Stomach (tissue), 9 donors: ENCODE results near the gene TPST2. TPM values are rescaled to one million over a fixed set of nuclear protein-coding genes. Genes with fewer than 3 reads are reported as not detected.
A peak's percentile ranks its signal among the peaks of the same experiment; 100 is the strongest.

Experiments
- DNase-seq, 2 donors: peaks; one replicate each; pipeline versions ENCODE4 v3.0.0 to v3.0.0-alpha.2; 2013 to 2019
- H3K27ac ChIP-seq, 5 donors: fragments of 200-600 bp in 4 of 5; sonication (generic) in 4 of 5; one replicate each; pipeline ENCODE4 v1.5.1; 2013 to 2019; ENCODE audit warnings: mild to moderate bottlenecking in 1 of 5, moderate library complexity in 1 of 5
- H3K27me3 ChIP-seq, 3 donors: fragments of 200-600 bp; sonication (generic); one replicate each; pipeline ENCODE4 v1.5.1; 2017 to 2019; ENCODE audit warnings: mixed run types in 1 of 3
- H3K36me3 ChIP-seq, 4 donors: fragments of 200-600 bp; sonication (generic); 1 replicate in 3 of 4; 2 replicates in 1 of 4; pipeline ENCODE4 v1.5.1; 2016 to 2019
- H3K4me1 ChIP-seq, 4 donors: fragments of 200-600 bp; sonication (generic); one replicate each; pipeline ENCODE4 v1.5.1; 2016 to 2019
- H3K4me3 ChIP-seq, 4 donors: fragments of 200-600 bp; sonication (generic) in 3 of 4; one replicate each; pipeline ENCODE4 v1.5.1; 2016 to 2019; ENCODE audit warnings: mild to moderate bottlenecking in 1 of 4
- H3K9me3 ChIP-seq, 4 donors: fragments of 200-600 bp; sonication (generic); one replicate each; pipeline ENCODE4 v1.5.1; 2016 to 2019
- CTCF ChIP-seq, 7 experiments: fragments of 450-650 bp in 4 of 7; fragments of 200-600 bp in 3 of 7; sonication (generic) in 3 of 7; IDR thresholded peaks; one replicate each; pipeline ENCODE4 v1.5.1; 2016 to 2019; ENCODE audit warnings: antibody characterized with exemption in 7 of 7, control low read depth in 2 of 7, mild to moderate bottlenecking in 1 of 7
- EP300 ChIP-seq: sonication (generic); formaldehyde crosslinking; IDR thresholded peaks from one replicate; pipeline ENCODE4 v1.6.1; 2017; ENCODE audit warnings: antibody characterized with exemption
- POLR2A ChIP-seq, 4 donors: fragments of 450-650 bp; IDR thresholded peaks; one replicate each; pipeline ENCODE4 v1.6.1; 2016; ENCODE audit warnings: antibody characterized with exemption in 4 of 4, control low read depth in 2 of 4, mild to moderate bottlenecking in 1 of 4, moderate library complexity in 1 of 4
- POLR2AphosphoS5 ChIP-seq, 3 donors: sonication (generic); formaldehyde crosslinking; IDR thresholded peaks; one replicate each; pipeline ENCODE4 v1.6.1; 2016; ENCODE audit warnings: antibody characterized with exemption in 3 of 3
- WGBS, 5 donors: extraction: QIAGEN DNeasy Blood & Tissue Kit in 3 of 5; methylation state at CpG; one replicate each; pipeline versions ENCODE4 v1.1.5 to v1.1.7; 2013 to 2018; 5-methylcytosine and 5-hydroxymethylcytosine counted together
- intact Hi-C: fragments of 100-400 bp; cut with DNase I; formaldehyde crosslinking; loops from one replicate; pipeline ENCODE4 v1.15.1; 2023; ENCODE audit warnings: low total_unique reads
- polyA plus RNA-seq, 3 donors: library from polyadenylated mRNA; stranded (reverse); fragments of 200-250 nt; gene quantifications; one replicate each; pipeline ENCODE4 v1.2.3, GENCODE V29; 2013
- total RNA-seq, 5 donors: library from RNA; depleted of rRNA; stranded (reverse); fragments of >200 nt; gene quantifications; one replicate each; pipeline versions ENCODE4 v1.1.0 to v1.2.3, GENCODE V29; 2014 to 2016
- donor health status: healthy with polysubstance abuse.
- donor health status: Bipolar disorder and iron deficiency.
- donor health status: healthy.

Gene TPST2
- total and polyA plus RNA-seq, 8 donors: 5.3 to 88.3 (median 10.4) TPM

GRCh38 chr22:26580240-26580962 is 9.5 kb downstream of the TPST2 start:
- Histone ChIP-seq H3K36me3 (peaks cover 0 to 12% (median 6%) of the 10 kb centered on the region in 4 donors), H3K27ac (no peak overlapping the region), H3K4me1 (peaks cover 0 to 24% (median 6%) of the 10 kb centered on the region in 4 donors), H3K27me3 (no peaks in the 10 kb centered on the region), H3K9me3 (no peaks in the 10 kb centered on the region), H3K4me3 (no peak overlapping the region)
- 79 to 83% (median 81%) methylated on average over 13 of the region's 13 CpGs for WGBS, 5 donors
- intact Hi-C loops: no loop called here
- TF ChIP-seq POLR2A (IDR thresholded peaks at IDR 0.05): no peak
- no peak for TF ChIP-seq POLR2AphosphoS5 (IDR thresholded peaks at IDR 0.05)
- no peak for TF ChIP-seq CTCF (IDR thresholded peaks at IDR 0.05)
- no peak for TF ChIP-seq EP300
- DNase-seq: no peak

- Histone ChIP-seq H3K27me3 (no peaks in the 10 kb centered on the region), H3K4me1 (peaks cover 0 to 20% (median 0%) of the 10 kb centered on the region in 4 donors), H3K36me3 (peaks cover 0 to 12% (median 6%) of the 10 kb centered on the region in 4 donors), H3K9me3 (no peaks in the 10 kb centered on the region), H3K4me3 (no peak overlapping the region), H3K27ac (peak overlapping the region in 1 of 5 donors; percentile 27)
- TF ChIP-seq POLR2AphosphoS5 (IDR thresholded peaks at IDR 0.05) (no peak), CTCF (IDR thresholded peaks at IDR 0.05) (no peak), EP300 (no peak), POLR2A (IDR thresholded peaks at IDR 0.05) (no peak)
- DNase-seq: peak; percentile 35 to 42
- WGBS, 5 donors: 55 to 70% (median 62%) methylated on average over 10 of the region's 10 CpGs
- intact Hi-C loops: no loop called here
These were observed 10.5 kb downstream of the TPST2 start for GRCh38 chr22:26579331-26579886.

- H3K36me3 ChIP-seq: peaks cover 0 to 4% (median 3%) of the 10 kb centered on the region in 4 donors
- peaks cover 0 to 36% (median 0%) of the 10 kb centered on the region in 4 donors for H3K4me1 ChIP-seq
- H3K27me3 ChIP-seq: no peaks in the 10 kb centered on the region
- intact Hi-C loops: no loop called here
- 83 to 92% (median 85%) methylated on average over 6 to 7 of the region's 7 CpGs for WGBS, 5 donors
- no peak for DNase-seq
- H3K27ac ChIP-seq: no peak overlapping the region
- H3K9me3 ChIP-seq: no peaks in the 10 kb centered on the region
- TF ChIP-seq CTCF (IDR thresholded peaks at IDR 0.05) (no peak), POLR2A (IDR thresholded peaks at IDR 0.05) (no peak), POLR2AphosphoS5 (IDR thresholded peaks at IDR 0.05) (no peak), EP300 (no peak)
- H3K4me3 ChIP-seq: no peak overlapping the region
These were observed 12.9 kb downstream of the TPST2 start for GRCh38 chr22:26577081-26577480.

- H3K36me3 ChIP-seq: no peaks in the 10 kb centered on the region
- TF ChIP-seq POLR2A (IDR thresholded peaks at IDR 0.05) (no peak), CTCF (IDR thresholded peaks at IDR 0.05) (no peak), EP300 (no peak), POLR2AphosphoS5 (IDR thresholded peaks at IDR 0.05) (no peak)
- no peaks in the 10 kb centered on the region for H3K9me3 ChIP-seq
- 58 to 69% (median 63%) methylated on average over 8 of the region's 8 CpGs for WGBS, 5 donors
- H3K4me1 ChIP-seq: peaks cover 0 to 36% (median 0%) of the 10 kb centered on the region in 4 donors
- intact Hi-C loops: no loop called here
- no peak overlapping the region for H3K27ac ChIP-seq
- no peak for DNase-seq
- H3K27me3 ChIP-seq: no peaks in the 10 kb centered on the region
- no peak overlapping the region for H3K4me3 ChIP-seq
These were observed 13.8 kb downstream of the TPST2 start for GRCh38 chr22:26576026-26576680.
